NCI-H510A treated with DMSO at 0.1 percent for 48 hours (cell line): Measurements from ENCODE around the gene CD109.
"Not testable (repeated sequence)": the region's sequence is repeated elsewhere in the genome, so short reads cannot be mapped to it uniquely, and the experiment has no call there.

ENCODE experiments used
- DNase-seq: peaks from one replicate; lab custom pipeline; 2025; lab: John Stamatoyannopoulos, UW

The CD109 gene

GRCh38 chr6:73695619-73696421 lies at the start of gene CD109:
Gene CD109, plus strand, starts transcription at chr6:73696203. Its CDS starts 13 bp downstream, at chr6:73696216.
- peak; percentile 45 for DNase-seq

GRCh38 chr6:73648166-73648565 lies 47.8 kb upstream of the CD109 start:
- DNase-seq: no peak

GRCh38 chr6:73649783-73650182 lies 46.2 kb upstream of the CD109 start:
- no peak for DNase-seq

GRCh38 chr6:73652637-73653570 lies 43.1 kb upstream of the CD109 start:
- DNase-seq: peak; percentile 40

GRCh38 chr6:73653571-73654424 lies 42.2 kb upstream of the CD109 start, which contains the start of gene SLC17A5:
Gene SLC17A5, minus strand, starts transcription at chr6:73653992. Its CDS starts 106 bp downstream, at chr6:73653886.
- peak; percentile 86 for DNase-seq

GRCh38 chr6:73655341-73655917 lies 40.6 kb upstream of the CD109 start:
- no peak for DNase-seq

- DNase-seq: no peak
Observed at GRCh38 chr6:73656531-73657145, 39.4 kb upstream of the CD109 start.

GRCh38 chr6:73657201-73657600 lies 38.8 kb upstream of the CD109 start:
- no peak for DNase-seq

- DNase-seq: no peak
Observed at GRCh38 chr6:73664701-73665100, 31.3 kb upstream of the CD109 start.

- no peak for DNase-seq
Observed at GRCh38 chr6:73665686-73666319, 30.2 kb upstream of the CD109 start.

GRCh38 chr6:73666393-73666792 lies 29.6 kb upstream of the CD109 start:
- no peak for DNase-seq

- DNase-seq: no peak
Observed at GRCh38 chr6:73667798-73668197, 28.2 kb upstream of the CD109 start.

- no peak for DNase-seq
Observed at GRCh38 chr6:73669005-73669404, 27.0 kb upstream of the CD109 start.

- DNase-seq: no peak
Observed at GRCh38 chr6:73671911-73672685, 23.9 kb upstream of the CD109 start.

- peak; percentile 54 for DNase-seq
Observed at GRCh38 chr6:73675466-73676098, 20.4 kb upstream of the CD109 start.

- no peak for DNase-seq
Observed at GRCh38 chr6:73679009-73679408, 17.0 kb upstream of the CD109 start.

GRCh38 chr6:73679846-73680245 lies 16.2 kb upstream of the CD109 start:
- DNase-seq: not testable (repeated sequence)

- DNase-seq: no peak
Observed at GRCh38 chr6:73680289-73680918, 15.6 kb upstream of the CD109 start.

GRCh38 chr6:73683574-73683973 lies 12.4 kb upstream of the CD109 start:
- not testable (repeated sequence) for DNase-seq
